22Rv1 (cell line): Measurements from ENCODE around the gene RHBDD1.

ENCODE experiments used
- CTCF ChIP-seq: fragments of 450-650 bp; IDR thresholded peaks from 2 replicates; pipeline ENCODE4 v1.5.1; 2017; ENCODE audit warnings: mild to moderate bottlenecking
- ZFX ChIP-seq: fragments of 450-650 bp; IDR thresholded peaks from 2 replicates; pipeline ENCODE4 v1.6.1; 2017; ENCODE audit warnings: antibody characterized with exemption, borderline replicate concordance

DNA sequence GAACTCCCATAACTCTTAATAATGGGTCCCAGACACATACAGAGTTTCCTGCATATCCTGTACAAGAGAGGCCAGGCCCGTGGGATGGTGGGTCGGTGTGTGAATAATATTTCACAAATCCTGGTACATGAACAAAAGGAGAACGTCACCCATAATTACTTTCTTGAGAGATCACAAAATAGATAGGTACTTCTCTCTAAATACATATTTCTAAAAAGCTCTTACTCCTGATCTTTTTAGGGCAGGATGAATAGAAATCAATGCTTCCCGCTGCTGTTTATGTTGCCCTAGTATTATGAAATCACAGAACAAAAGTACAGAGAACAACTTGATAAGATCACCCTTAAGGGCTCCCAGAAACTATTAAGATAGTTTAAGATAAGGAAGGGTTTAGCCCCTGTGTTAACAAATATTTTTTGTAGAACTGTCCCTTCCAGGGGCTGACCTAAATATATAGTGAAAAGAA, 41.6 kb upstream of the RHBDD1 start:
- TF ChIP-seq CTCF = no peak
- TF ChIP-seq ZFX = no peak
